Fibroblast of mammary gland (primary cell): ENCODE data around the gene KIR3DL3.
"Not testable (repeated sequence)": the region's sequence is repeated elsewhere in the genome, so short reads cannot be mapped to it uniquely, and the experiment has no call there.

Experiments
- DNase-seq: peaks from one replicate; pipeline ENCODE4 v3.0.0-alpha.2; 2010; ENCODE audit warnings: low read depth
- H3K4me3 ChIP-seq: 2 replicates; pipeline ENCODE4 v1.5.1; 2011; ENCODE audit warnings: low read depth, mild to moderate bottlenecking, low read length, moderate library complexity; ENCODE audit not compliant: control insufficient read depth
- CTCF ChIP-seq: conservative IDR thresholded peaks from 2 replicates; pipeline ENCODE4 v1.5.1; 2011; ENCODE audit warnings: low read depth, low read length, inconsistent platforms; ENCODE audit not compliant: control insufficient read depth, insufficient read depth

Gene KIR3DL3

GRCh38 chr19:54692298-54692615 is 32.0 kb upstream of the KIR3DL3 start:
- DNase-seq, result no peak
- TF ChIP-seq CTCF, result no peak
- H3K4me3 ChIP-seq, result no peak overlapping the region

GRCh38 chr19:54694648-54695047 is 29.6 kb upstream of the KIR3DL3 start:
- no peak for TF ChIP-seq CTCF
- no peak for DNase-seq
- H3K4me3 ChIP-seq, result no peak overlapping the region

GRCh38 chr19:54696117-54696548 is 28.1 kb upstream of the KIR3DL3 start:
- no peak for DNase-seq
- H3K4me3 ChIP-seq, result no peak overlapping the region
- TF ChIP-seq CTCF, result no peak

GRCh38 chr19:54696766-54697165 is 27.5 kb upstream of the KIR3DL3 start:
- no peak overlapping the region for H3K4me3 ChIP-seq
- no peak for TF ChIP-seq CTCF
- no peak for DNase-seq

GRCh38 chr19:54697716-54698115 is 26.5 kb upstream of the KIR3DL3 start:
- not testable (repeated sequence) for DNase-seq, H3K4me3 ChIP-seq

- TF ChIP-seq CTCF, result no peak
- H3K4me3 ChIP-seq, result no peak overlapping the region
- DNase-seq, result no peak
Observed at GRCh38 chr19:54704928-54705327, 19.3 kb upstream of the KIR3DL3 start.

- no peak for DNase-seq
- no peak for TF ChIP-seq CTCF
- no peak overlapping the region for H3K4me3 ChIP-seq
Observed at GRCh38 chr19:54707962-54708361, 16.3 kb upstream of the KIR3DL3 start.
